GM18505 (cell line): ENCODE data around the gene KIF14.

Experiments
- ATAC-seq: cut with Tn5 transposase; IDR thresholded peaks from one replicate; pipeline ENCODE4 v1.9.1; 2021; ENCODE audit not compliant: unreplicated experiment
- POLR2A ChIP-seq: IDR thresholded peaks from 4 replicates; pipeline ENCODE4 v1.6.1; 2011; ENCODE audit warnings: borderline replicate concordance; ENCODE audit not compliant: insufficient read depth, insufficient read length; ENCODE audit errors: extremely low read depth

Gene KIF14, protein sequence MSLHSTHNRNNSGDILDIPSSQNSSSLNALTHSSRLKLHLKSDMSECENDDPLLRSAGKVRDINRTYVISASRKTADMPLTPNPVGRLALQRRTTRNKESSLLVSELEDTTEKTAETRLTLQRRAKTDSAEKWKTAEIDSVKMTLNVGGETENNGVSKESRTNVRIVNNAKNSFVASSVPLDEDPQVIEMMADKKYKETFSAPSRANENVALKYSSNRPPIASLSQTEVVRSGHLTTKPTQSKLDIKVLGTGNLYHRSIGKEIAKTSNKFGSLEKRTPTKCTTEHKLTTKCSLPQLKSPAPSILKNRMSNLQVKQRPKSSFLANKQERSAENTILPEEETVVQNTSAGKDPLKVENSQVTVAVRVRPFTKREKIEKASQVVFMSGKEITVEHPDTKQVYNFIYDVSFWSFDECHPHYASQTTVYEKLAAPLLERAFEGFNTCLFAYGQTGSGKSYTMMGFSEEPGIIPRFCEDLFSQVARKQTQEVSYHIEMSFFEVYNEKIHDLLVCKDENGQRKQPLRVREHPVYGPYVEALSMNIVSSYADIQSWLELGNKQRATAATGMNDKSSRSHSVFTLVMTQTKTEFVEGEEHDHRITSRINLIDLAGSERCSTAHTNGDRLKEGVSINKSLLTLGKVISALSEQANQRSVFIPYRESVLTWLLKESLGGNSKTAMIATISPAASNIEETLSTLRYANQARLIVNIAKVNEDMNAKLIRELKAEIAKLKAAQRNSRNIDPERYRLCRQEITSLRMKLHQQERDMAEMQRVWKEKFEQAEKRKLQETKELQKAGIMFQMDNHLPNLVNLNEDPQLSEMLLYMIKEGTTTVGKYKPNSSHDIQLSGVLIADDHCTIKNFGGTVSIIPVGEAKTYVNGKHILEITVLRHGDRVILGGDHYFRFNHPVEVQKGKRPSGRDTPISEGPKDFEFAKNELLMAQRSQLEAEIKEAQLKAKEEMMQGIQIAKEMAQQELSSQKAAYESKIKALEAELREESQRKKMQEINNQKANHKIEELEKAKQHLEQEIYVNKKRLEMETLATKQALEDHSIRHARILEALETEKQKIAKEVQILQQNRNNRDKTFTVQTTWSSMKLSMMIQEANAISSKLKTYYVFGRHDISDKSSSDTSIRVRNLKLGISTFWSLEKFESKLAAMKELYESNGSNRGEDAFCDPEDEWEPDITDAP (N-terminal part only)

DNA sequence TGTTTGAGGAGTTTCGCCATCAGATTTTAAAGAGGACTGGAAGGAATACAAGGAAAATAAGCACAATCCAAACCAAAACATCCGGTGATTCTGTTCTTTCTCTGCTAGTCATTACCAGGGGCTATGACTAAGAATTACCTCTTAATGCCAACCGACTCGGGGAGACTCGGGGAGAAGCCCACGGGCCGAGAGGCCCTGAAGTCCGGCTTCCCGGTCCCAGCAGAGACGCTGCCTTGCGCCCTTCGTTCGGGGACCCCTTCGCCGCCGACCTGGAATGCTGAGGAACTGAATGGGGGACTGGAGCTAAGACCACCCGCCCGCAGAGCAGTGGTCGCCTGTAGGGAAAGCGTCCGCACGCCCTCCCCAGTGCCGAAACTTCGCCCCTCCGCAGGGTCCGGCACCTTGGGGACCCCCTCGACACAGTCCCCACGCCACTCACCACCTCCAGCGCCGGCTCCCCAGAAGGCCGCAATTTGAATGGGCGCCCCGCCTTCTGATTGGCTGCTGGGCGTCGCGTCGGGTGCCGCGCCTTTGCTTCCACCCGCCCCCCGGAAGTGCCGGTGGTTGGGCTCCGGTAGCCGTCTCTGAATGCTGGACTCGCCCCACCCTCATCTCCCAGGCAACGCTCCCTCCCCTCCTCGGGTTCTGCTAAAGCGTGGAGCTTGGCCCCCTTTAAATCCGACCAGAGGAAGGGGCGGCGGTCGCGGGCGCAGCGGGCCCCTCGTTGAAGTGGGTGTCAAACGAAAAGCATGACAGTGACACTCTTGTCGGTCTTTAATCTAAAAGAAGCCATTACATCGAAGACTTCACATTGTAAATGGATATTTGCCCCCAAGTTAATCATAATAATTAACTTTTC is at the start of gene KIF14:
KIF14 (minus strand) TSS at position 479 of the 859 bp plus-strand sequence. CDS start 2,028 bp downstream, outside the sequence.
- TF ChIP-seq POLR2A: peak; percentile 64
- peak; percentile 93 for ATAC-seq

DNA sequence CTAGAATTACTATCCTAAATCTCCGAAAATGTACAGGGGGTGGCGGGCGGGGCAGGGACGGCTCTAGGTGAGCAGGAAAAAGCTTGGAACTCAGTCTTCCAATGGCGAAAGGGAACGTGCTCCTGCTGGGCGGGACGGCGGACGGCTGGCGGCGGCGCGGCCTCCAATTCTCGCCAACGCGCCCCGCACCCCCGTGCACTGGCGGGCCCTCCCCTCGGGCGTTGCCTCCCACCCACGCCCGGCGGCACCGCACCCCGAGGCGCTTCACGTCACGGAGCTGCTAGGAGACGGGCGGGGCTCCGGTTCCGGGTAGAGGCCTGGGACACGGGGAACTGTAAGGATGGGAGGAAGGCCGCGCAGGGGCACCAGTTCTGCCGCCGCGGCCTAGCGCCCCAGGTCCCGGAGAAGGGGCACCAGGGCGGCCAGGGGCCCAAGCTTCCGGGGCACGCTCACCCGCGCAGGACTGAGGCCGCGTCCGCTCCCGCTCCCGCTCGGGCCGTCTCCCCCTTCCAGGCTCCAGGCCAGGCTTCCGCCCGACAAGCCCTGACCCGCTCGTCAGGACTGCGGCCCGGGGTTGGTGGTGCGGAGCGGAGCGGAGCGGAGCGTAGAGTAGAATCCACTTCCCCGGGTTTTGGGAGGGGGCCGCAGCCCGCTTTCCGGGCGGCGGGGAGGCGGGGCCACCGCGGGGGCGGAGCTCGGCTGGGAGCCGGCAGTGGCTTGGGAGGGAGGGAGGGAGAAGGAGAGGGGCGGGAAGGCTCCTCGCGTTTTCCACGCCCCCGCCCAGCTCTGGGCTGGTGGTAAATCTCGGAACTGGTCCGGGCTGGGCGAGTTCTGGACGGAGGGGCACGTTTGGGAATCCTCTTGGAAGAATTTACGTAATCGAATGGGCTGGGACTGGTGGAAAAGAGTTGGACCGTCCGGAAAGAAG is 49.0 kb upstream of the KIF14 start, which contains the start of gene DDX59:
DDX59 (minus strand) TSS at position 594 of the 928 bp plus-strand sequence. CDS start 3,167 bp downstream, outside the sequence.
- TF ChIP-seq POLR2A: peak; percentile 86
- peak; percentile 83 for ATAC-seq

DNA sequence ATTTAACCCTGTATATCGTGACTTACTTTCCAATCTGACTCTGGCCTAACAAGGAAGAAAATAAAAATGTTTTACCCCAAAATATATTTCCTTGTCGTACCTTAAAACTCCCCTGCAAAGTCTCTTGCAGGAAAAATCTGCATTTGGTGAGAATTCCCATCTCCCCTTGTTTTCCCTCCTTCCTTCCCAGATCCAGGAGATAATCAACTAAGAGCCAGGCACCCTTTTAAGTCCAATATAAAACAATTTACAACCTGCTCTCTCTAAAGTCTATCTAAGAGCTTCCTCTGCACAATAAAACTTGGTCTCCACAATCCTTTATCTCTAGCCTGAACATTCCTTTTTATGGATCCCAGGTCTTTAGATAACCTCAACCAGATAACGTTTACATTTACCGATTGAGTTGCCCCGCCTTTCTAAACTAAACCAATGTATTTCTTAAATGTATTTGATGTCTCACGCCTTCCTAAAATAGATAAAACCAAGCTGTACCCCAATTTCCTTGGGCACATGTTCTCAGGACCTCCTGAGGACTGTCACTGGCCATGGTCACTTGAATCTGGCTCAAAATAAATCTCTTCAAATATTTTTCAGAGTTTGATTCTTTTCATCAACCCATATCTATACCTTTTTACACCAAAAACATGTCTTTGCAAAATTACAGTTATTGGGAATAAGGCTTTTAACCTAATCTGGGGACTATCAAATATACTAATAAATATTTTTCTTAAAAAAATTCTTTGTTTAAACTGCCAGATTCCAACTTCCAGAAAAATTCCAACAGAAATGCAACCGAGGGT is 48.2 kb upstream of the KIF14 start:
- no peak for ATAC-seq
- TF ChIP-seq POLR2A: no peak

- no peak for ATAC-seq
- no peak for TF ChIP-seq POLR2A
Measured at GRCh38 chr1:200666309-200666708, 45.8 kb upstream of the KIF14 start.

GRCh38 chr1:200665861-200666260 is 45.3 kb upstream of the KIF14 start:
- no peak for ATAC-seq
- TF ChIP-seq POLR2A: no peak

GRCh38 chr1:200660719-200661118 is 40.2 kb upstream of the KIF14 start:
- no peak for ATAC-seq
- no peak for TF ChIP-seq POLR2A

DNA sequence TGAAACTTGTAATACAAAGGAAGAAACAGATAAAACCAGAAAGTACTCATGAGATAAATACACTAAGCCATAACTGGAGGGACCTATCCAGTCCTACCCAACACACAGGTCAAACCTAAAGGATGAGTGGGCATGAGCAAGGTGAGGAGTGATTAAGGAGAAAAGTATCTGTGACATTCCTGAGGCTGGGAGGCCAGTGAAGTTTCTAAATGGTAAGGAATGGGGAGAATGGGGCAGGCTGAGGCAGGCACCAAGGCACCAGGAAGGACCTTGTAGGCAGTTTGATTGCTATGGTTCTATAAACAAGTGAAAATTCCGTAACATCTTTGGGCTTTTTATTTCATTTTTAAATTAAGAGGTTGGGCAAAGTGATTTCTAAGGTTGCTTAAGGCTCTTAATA is 38.7 kb upstream of the KIF14 start:
- no peak for ATAC-seq
- no peak for TF ChIP-seq POLR2A

- no peak for TF ChIP-seq POLR2A
- no peak for ATAC-seq
Measured at GRCh38 chr1:200658037-200658818, 37.7 kb upstream of the KIF14 start.

GRCh38 chr1:200654660-200655059 is 34.1 kb upstream of the KIF14 start:
- ATAC-seq: peak; percentile 87
- no peak for TF ChIP-seq POLR2A

DNA sequence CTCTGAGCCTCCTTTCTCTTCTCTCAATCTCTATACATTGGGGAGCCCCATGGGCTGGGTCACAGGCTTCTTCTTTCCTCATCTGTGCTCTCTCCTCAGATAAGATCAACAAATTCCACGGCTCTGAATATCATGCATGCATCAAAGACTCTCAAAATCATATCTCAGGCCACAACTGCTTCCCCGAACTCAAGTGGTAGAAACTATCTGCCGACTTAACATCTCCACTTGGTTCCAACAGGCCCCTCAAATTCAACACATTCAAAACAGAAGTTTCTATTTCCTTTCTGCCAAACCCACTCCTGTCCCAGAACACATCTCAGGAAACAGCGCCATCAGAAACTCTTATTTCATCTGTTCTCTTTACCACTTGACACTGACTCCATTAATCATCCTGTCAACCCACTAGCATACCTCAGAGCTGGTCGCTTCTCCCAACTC is 32.5 kb upstream of the KIF14 start:
- no peak for TF ChIP-seq POLR2A
- no peak for ATAC-seq
